GM06990 (cell line): ENCODE data around the gene STAT3.
"Not testable (repeated sequence)": the region's sequence is repeated elsewhere in the genome, so short reads cannot be mapped to it uniquely, and the experiment has no call there.

ENCODE experiments used
- DNase-seq: peaks from one replicate; pipeline ENCODE4 v3.0.0-alpha.2; 2011; ENCODE audit not compliant: insufficient read length; ENCODE audit errors: extremely low read depth
- H3K27me3 ChIP-seq: replicated peaks from 2 replicates; pipeline ENCODE4 v1.6.0; 2011; ENCODE audit warnings: low read length; ENCODE audit not compliant: control insufficient read depth, insufficient read depth
- H3K36me3 ChIP-seq: 2 replicates; pipeline ENCODE4 v1.5.1; 2011; ENCODE audit warnings: low read length; ENCODE audit not compliant: control insufficient read depth, insufficient read depth
- H3K4me3 ChIP-seq: replicated peaks from 2 replicates; pipeline ENCODE4 v1.5.1; 2011; ENCODE audit warnings: low read depth, mild to moderate bottlenecking, control low read depth, low read length
- TF ChIP-seq, protein P1 (sequence below): IDR thresholded peaks from 2 replicates; pipeline ENCODE4 v1.5.1; 2011; ENCODE audit warnings: low read length, control low read depth, mild to moderate bottlenecking, inconsistent platforms; ENCODE audit not compliant: insufficient read depth, poor library complexity, severe bottlenecking

Gene STAT3

DNA sequence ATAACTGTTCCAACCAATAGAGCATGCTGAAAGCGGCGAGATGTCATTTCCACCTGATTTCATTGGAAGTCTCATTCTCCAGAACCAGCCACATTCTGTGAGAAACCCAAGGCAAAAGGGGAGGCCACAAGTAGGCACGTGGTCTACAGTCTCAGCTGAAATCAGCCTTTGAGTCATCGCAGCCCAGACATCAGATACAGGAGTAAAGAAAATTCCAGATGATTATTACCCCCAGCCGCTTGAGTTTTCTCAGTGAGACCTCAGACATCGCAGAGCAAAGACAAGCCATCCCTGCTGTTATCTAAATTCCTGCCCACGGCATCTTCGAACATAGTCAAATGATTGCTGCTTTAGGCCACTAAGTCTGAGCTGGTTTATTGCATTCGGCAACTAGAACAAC lies 23.1 kb downstream of the STAT3 start:
- no peaks in the 10 kb centered on the region for H3K36me3 ChIP-seq
- no peak overlapping the region for H3K4me3 ChIP-seq
- DNase-seq, result no peak
- TF ChIP-seq, protein P1, sequence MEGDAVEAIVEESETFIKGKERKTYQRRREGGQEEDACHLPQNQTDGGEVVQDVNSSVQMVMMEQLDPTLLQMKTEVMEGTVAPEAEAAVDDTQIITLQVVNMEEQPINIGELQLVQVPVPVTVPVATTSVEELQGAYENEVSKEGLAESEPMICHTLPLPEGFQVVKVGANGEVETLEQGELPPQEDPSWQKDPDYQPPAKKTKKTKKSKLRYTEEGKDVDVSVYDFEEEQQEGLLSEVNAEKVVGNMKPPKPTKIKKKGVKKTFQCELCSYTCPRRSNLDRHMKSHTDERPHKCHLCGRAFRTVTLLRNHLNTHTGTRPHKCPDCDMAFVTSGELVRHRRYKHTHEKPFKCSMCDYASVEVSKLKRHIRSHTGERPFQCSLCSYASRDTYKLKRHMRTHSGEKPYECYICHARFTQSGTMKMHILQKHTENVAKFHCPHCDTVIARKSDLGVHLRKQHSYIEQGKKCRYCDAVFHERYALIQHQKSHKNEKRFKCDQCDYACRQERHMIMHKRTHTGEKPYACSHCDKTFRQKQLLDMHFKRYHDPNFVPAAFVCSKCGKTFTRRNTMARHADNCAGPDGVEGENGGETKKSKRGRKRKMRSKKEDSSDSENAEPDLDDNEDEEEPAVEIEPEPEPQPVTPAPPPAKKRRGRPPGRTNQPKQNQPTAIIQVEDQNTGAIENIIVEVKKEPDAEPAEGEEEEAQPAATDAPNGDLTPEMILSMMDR, result no peak
- H3K27me3 ChIP-seq, result no peaks in the 10 kb centered on the region

DNA sequence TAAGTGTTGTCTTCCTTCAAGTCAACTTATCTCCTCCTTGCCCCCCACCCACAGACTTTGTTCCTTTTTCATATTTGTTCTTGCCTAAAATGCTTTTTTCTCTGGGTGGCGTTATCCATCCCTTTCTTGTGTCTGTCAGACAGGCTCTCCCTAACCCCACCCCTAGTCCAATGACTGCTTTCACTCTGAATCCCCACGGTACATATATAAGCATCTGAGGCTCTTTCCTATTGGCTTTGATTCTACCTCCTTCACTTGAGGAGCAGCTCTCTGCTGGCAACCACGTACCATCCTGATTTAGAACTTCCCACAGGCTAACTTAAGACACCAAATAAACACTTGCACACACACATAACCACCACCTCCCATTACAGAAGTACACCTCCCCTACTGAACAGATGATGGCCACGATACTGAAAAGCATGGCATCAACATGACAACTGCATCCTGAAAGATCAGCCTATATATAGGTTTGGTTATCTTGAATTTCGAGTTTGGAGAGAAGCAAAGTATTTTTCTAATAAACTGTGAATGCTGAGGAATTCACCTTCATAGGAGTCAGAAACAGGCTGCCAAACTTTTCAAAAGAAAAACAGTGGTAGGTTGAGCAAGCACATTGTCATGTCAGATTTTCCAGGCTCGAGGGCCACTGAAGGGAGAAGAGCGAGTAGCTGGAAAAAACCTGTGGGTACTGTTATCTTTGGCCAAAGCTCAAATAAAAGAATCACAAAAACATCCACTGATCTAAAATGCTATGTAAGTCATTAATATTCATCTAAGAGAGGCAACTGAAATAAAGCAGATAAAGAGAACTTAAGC lies 24.3 kb downstream of the STAT3 start:
- DNase-seq, result no peak
- Histone ChIP-seq H3K4me3 (no peak overlapping the region), H3K27me3 (no peaks in the 10 kb centered on the region), H3K36me3 (no peaks in the 10 kb centered on the region)
- TF ChIP-seq, protein P1, result no peak

DNA sequence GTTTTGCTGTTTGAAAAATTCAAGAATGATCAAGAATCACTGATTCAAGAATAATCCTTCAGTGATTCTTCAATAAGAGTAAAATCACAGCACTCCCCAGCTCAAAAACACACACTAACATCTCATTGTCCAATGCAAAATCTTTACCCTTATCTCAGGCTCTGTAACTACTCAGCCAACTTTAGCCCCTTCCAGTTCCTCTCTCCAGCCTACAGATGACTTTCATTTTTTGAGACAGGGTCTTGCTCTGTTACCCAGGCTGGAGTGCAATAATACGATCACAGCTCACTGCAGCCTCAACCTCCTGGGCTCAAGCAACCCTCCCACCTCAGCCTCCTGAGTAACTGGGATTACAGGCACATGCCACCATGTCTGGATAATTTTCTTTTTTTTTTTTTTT lies 25.0 kb downstream of the STAT3 start:
- H3K27me3 ChIP-seq, result no peaks in the 10 kb centered on the region
- DNase-seq, result no peak
- H3K4me3 ChIP-seq, result no peak overlapping the region
- H3K36me3 ChIP-seq, result no peaks in the 10 kb centered on the region
- TF ChIP-seq, protein P1, result no peak

DNA sequence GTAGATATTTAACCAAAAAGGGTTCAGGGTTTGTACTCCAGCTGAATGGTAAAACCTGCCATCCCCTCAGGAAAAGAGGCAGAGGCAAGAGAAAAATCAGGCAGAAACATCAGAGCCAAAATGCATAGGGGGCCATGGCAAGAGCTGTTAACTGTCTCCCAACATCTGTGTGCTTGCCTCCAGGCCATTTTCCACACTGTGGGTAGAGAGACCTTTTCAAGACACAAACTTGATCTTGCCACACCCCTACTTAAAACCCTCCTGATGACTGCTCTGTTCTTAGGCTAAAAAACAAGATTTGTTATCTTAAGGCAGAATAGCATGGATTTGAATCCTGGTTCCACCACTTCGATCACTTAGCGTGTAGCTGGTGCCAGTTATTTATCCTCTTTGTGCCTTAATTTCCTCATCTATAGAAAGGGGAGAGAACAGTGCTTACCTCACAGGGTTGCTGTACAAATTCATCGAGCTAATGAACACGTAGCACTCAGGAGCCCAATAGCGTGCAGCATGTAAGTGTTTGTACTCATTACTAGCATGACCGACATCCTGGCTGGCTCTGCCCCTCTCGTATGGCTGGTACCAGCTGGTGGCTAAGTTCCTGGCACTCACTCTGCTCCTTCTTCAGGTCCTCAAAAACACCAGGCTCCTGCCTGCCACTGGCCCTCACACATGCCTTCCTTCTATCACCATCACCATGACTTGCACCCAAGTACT lies 25.8 kb downstream of the STAT3 start:
- no peak for DNase-seq
- Histone ChIP-seq H3K4me3 (no peak overlapping the region), H3K27me3 (no peaks in the 10 kb centered on the region), H3K36me3 (no peaks in the 10 kb centered on the region)
- TF ChIP-seq, protein P1, result no peak

DNA sequence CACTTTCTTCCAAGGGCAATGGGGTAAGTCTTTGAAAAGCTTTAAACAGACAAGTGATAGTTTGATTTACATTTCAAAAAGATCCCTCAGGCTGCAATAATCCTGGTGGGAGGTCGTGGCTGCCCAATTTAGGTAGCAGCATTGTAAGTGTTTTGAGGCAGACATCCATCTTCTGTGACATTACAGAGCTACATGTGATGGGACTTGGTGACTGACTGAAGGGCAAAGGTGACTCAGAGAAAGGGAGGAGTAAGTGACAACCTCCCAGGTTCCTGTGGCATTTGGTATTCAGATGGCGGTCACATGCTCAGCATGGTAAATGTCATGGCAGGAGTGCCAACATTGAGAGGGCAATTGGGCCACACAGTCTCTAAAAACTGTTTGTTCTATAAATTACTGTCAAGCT lies 26.5 kb downstream of the STAT3 start:
- no peak overlapping the region for H3K4me3 ChIP-seq
- DNase-seq, result no peak
- TF ChIP-seq, protein P1, result no peak
- no peaks in the 10 kb centered on the region for H3K36me3 ChIP-seq
- no peaks in the 10 kb centered on the region for H3K27me3 ChIP-seq

DNA sequence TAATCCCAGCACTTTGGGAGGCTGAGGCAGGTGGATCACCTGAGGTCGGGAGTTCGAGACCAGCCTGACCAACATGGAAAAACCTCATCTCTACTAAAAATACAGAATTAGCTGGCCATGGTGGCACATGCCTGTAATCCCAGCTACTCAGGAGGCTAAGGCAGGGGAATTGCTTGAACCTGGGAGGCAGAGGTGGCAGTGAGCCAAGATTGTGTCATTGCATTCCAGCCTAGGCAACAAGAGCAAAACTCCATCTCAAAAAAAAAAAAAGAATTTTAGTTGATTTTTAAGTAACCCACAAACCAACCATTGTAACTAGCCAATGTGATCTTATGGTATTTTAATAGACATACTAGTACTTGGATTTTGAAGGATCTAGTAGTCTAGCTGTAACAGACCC lies 27.9 kb downstream of the STAT3 start:
- H3K4me3 ChIP-seq, H3K27me3 ChIP-seq, H3K36me3 ChIP-seq, DNase-seq: not testable (repeated sequence)
